MCF 10A (cell line): Measurements from ENCODE around the gene KCNN2. TPM values are rescaled to one million over a fixed set of nuclear protein-coding genes. Genes with fewer than 3 reads are reported as not detected.

Experiments
- BruUV-seq: library from RNA; stranded (reverse); fragments of 400-500 nt; replicated peaks from 2 replicates; lab custom pipeline; 2021; lab: Mats Ljungman, UMichigan
- CTCF ChIA-PET: fragments of 300-600 bp; sonication (Branson Sonifier 250); formaldehyde crosslinking; extraction: SDS; loops from one replicate; lab custom pipeline; 2021; ENCODE audit warnings: antibody characterized with exemption, inconsistent platforms; lab: Yijun Ruan, JAX
- POLR2A ChIA-PET: fragments of 300-600, 350-650 bp; sonication (Branson Sonifier 250); formaldehyde crosslinking; extraction: SDS; loops from one replicate; lab custom pipeline; 2020; ENCODE audit warnings: antibody characterized with exemption, inconsistent platforms; lab: Yijun Ruan, JAX
- DNase-seq: peaks from one replicate; pipeline ENCODE4 v3.0.0-alpha.2; 2018; ENCODE audit not compliant: unreplicated experiment
- H3K27ac Mint-ChIP-seq: one replicate; pipeline ENCODE4 v1.8.0; 2022; ENCODE audit warnings: mild to moderate bottlenecking, low read depth, mixed read lengths; ENCODE audit not compliant: unreplicated experiment
- H3K27me3 Mint-ChIP-seq: one replicate; pipeline ENCODE4 v1.8.0; 2022; ENCODE audit warnings: mixed read lengths; ENCODE audit not compliant: insufficient read depth, unreplicated experiment
- H3K36me3 Mint-ChIP-seq: one replicate; pipeline ENCODE4 v1.8.0; 2022; ENCODE audit warnings: mild to moderate bottlenecking, moderate library complexity, mixed read lengths; ENCODE audit not compliant: insufficient read depth, unreplicated experiment
- H3K4me1 Mint-ChIP-seq: one replicate; pipeline ENCODE4 v1.8.0; 2022; ENCODE audit warnings: mixed read lengths; ENCODE audit not compliant: insufficient read depth, unreplicated experiment
- H3K4me3 Mint-ChIP-seq: one replicate; pipeline ENCODE4 v1.8.0; 2022; ENCODE audit warnings: mild to moderate bottlenecking, moderate library complexity, mixed read lengths; ENCODE audit not compliant: unreplicated experiment
- H3K9me3 Mint-ChIP-seq: one replicate; pipeline ENCODE4 v1.8.0; 2022; ENCODE audit warnings: mixed read lengths; ENCODE audit not compliant: unreplicated experiment
- intact Hi-C: fragments of 100-400 bp; cut with micrococcal nuclease; formaldehyde crosslinking; loops from 2 replicates; pipeline ENCODE4 v1.14.1; 2022
- total RNA-seq: library from RNA; stranded (reverse); gene quantifications from 2 replicates; pipeline ENCODE4 v1.2.3, GENCODE V29; 2022
- TF ChIP-seq, protein P1 (sequence below): fragments of 200-600 bp; IDR thresholded peaks from one replicate; pipeline ENCODE4 v1.8.0; 2022; ENCODE audit warnings: antibody characterized with exemption, mild to moderate bottlenecking; ENCODE audit not compliant: unreplicated experiment

The KCNN2 gene
- total RNA-seq, 1 experiment from 2014 or later = not detected

DNA sequence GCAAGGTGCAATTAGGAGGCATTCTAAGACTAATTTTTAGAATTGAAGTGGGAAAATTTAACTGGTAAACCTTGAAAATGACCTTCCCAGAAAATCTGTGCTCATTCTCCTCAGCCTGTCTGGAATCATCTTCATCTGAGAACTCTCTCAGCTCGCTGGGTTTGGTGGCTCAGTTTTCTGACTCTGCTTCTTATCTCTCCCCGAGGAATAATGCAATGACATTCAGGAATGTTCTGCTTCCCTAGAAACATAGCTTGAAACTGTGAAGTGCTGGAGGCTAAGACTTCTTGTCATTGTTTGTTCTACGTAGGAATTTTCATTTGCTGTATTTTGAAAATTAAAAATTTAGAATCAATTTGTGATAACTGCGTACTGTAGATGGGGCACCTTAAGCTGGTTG, 86.6 kb downstream of the KCNN2 start:
- ChIA-PET CTCF (interaction anchor here (0.6 to 9.6 kb wide), 23 partner anchors 8 to 846 kb away, joined by 3 to 151 read pairs (median 4); partner anchors contain the start of gene PGGT1B), POLR2A (no interaction called here)
- intact Hi-C loops = no loop called here
- TF ChIP-seq, protein P1, sequence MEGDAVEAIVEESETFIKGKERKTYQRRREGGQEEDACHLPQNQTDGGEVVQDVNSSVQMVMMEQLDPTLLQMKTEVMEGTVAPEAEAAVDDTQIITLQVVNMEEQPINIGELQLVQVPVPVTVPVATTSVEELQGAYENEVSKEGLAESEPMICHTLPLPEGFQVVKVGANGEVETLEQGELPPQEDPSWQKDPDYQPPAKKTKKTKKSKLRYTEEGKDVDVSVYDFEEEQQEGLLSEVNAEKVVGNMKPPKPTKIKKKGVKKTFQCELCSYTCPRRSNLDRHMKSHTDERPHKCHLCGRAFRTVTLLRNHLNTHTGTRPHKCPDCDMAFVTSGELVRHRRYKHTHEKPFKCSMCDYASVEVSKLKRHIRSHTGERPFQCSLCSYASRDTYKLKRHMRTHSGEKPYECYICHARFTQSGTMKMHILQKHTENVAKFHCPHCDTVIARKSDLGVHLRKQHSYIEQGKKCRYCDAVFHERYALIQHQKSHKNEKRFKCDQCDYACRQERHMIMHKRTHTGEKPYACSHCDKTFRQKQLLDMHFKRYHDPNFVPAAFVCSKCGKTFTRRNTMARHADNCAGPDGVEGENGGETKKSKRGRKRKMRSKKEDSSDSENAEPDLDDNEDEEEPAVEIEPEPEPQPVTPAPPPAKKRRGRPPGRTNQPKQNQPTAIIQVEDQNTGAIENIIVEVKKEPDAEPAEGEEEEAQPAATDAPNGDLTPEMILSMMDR = no peak
- Mint-ChIP-seq H3K9me3 (no peaks in the 10 kb centered on the region), H3K27ac (no peak overlapping the region), H3K4me3 (no peak overlapping the region), H3K4me1 (no peaks in the 10 kb centered on the region), H3K36me3 (no peaks in the 10 kb centered on the region), H3K27me3 (peaks cover 84% of the 10 kb centered on the region)
- BruUV-seq = no TSS peak
- DNase-seq = no peak

DNA sequence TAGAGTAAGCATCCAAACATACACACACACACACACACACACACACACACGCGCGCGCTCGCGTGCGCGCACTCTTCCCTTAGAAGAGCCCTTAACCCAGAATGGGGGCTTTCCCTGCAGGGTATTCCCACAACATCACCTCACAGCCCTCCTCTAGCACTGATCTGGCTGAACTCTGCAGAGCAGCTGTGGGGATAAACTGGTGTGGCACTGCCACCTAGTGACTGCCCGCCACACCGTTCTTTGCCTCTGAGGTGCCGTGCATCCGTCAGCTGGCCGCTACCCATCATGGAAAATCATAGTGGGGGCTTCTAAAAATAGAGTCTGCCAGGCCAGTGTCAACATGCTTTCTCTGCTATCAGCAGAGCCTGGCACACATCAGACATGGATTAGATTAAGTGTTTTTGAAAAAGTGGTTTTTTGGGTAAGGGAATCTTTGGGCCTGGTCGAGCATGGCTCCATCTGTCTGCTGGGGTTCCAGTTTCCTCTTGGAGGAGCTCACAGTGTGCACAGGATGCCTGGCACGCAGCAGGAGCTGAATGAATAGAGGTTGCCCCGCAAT, 88.1 kb downstream of the KCNN2 start:
- intact Hi-C loops = loop anchor here (1.0 to 10.0 kb wide), 6 partner anchors 335 to 838 kb away; no protein-coding TSS in a partner anchor
- H3K27me3 Mint-ChIP-seq = peaks cover 84% of the 10 kb centered on the region
- DNase-seq = peak; percentile 57
- H3K36me3 Mint-ChIP-seq = no peaks in the 10 kb centered on the region
- TF ChIP-seq, protein P1 = peak; percentile 85
- CTCF ChIA-PET = interaction anchor here (0.6 to 9.6 kb wide), 58 partner anchors 9 to 1136 kb away, joined by 3 to 151 read pairs (median 4); no protein-coding TSS in a partner anchor
- POLR2A ChIA-PET = interaction anchor here (0.6 to 0.9 kb wide), 2 partner anchors 82 to 159 kb away, joined by 3 read pairs; no protein-coding TSS in a partner anchor
- H3K27ac Mint-ChIP-seq = no peak overlapping the region
- H3K4me1 Mint-ChIP-seq = no peaks in the 10 kb centered on the region
- H3K4me3 Mint-ChIP-seq = no peak overlapping the region
- no peaks in the 10 kb centered on the region for H3K9me3 Mint-ChIP-seq
- BruUV-seq = no TSS peak

DNA sequence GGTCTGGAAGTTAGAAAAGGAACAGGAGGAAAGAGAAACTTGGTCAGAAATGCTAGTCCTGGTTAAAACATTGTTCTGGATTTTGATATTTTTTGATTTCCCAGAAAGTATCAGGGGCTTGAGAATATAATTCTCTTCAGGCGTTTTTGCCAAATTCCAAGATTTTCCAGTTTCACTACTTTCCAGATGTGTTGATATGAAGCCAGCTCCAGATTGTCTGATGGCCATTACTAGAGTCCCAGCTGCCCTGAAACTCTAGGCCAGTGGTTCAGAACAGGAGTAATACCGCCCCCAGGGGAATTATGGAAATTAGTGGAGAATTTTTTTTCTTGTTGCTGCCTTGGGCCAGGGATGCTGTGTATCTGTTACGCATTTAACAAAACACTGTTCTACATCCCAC, 88.6 kb downstream of the KCNN2 start:
- intact Hi-C loops = loop anchor here (1.0 to 10.0 kb wide), 6 partner anchors 334 to 838 kb away; no protein-coding TSS in a partner anchor
- peak; percentile 4 for DNase-seq
- BruUV-seq = no TSS peak
- Mint-ChIP-seq H3K27me3 (peaks cover 84% of the 10 kb centered on the region), H3K4me3 (no peak overlapping the region), H3K9me3 (no peaks in the 10 kb centered on the region), H3K4me1 (no peaks in the 10 kb centered on the region), H3K36me3 (no peaks in the 10 kb centered on the region), H3K27ac (no peak overlapping the region)
- ChIA-PET POLR2A (no interaction called here), CTCF (interaction anchor here (0.6 to 9.6 kb wide), 48 partner anchors 9 to 1136 kb away, joined by 3 to 151 read pairs (median 4); no protein-coding TSS in a partner anchor)
- TF ChIP-seq, protein P1 = no peak

DNA sequence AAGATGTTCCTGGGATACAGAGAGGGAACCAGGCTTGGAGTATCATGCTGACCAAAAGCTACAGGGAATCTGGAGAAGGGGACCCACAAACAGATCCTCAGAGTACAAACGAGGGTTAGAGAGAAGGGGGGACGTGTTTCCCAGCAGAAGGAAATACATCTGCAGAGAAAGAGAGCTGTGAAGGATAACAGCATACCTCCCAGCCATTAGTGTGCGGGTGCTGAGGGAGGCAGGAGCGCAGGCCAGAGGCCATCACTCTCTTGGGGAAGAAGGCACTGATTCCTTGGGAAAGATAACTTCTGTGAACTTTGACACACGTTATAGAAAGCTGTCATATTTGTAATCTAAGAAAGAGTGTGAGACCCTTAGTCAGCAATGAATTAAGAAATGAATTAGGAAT, 96.9 kb downstream of the KCNN2 start:
- DNase-seq = no peak
- Mint-ChIP-seq H3K4me3 (no peak overlapping the region), H3K36me3 (no peaks in the 10 kb centered on the region), H3K27ac (no peak overlapping the region), H3K27me3 (peaks cover 90% of the 10 kb centered on the region), H3K4me1 (no peaks in the 10 kb centered on the region), H3K9me3 (no peaks in the 10 kb centered on the region)
- ChIA-PET CTCF (interaction anchor here (0.7 to 4.4 kb wide), 4 partner anchors 8 to 847 kb away, joined by 3 to 17 read pairs (median 6); no protein-coding TSS in a partner anchor), POLR2A (no interaction called here)
- intact Hi-C loops = loop anchor here (10.0 kb wide), 1 partner anchor 326 kb away; no protein-coding TSS in a partner anchor
- TF ChIP-seq, protein P1 = no peak
- BruUV-seq = no TSS peak
